ENCODE results near the gene RHEX.
A peak's percentile ranks its signal among the peaks of the same experiment; 100 is the strongest.

The RHEX gene

GRCh38 chr1:206094024-206094423 lies 41.1 kb downstream of the RHEX start:
- no peak for DNase-seq (ENCODE audit: low spot score)

DNA sequence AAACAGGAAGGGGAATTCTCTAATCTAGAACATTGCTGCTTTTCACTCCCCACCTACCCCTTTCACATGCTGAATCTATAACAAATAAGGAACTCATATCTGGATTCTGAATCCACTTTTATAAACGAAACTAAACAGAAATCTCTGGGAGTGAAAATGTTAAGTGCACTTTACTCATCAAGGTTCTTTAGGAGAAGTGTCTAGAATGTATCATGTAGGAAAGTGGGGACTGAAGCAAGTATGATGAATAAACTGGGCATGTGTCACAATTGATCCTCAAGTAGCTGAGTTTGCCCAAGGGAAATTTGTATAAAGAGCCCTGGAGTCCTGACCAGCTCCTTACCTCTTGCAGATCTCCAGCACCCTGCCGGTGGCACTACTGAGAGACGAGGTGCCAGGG lies 44.4 kb downstream of the RHEX start:
- DNase-seq (ENCODE audit: low spot score): no peak

GRCh38 chr1:206098242-206098919 lies 45.4 kb downstream of the RHEX start:
- no peak for DNase-seq (ENCODE audit: low spot score)

GRCh38 chr1:206100226-206100815 lies 47.3 kb downstream of the RHEX start:
- no peak for DNase-seq (ENCODE audit: low spot score)

DNA sequence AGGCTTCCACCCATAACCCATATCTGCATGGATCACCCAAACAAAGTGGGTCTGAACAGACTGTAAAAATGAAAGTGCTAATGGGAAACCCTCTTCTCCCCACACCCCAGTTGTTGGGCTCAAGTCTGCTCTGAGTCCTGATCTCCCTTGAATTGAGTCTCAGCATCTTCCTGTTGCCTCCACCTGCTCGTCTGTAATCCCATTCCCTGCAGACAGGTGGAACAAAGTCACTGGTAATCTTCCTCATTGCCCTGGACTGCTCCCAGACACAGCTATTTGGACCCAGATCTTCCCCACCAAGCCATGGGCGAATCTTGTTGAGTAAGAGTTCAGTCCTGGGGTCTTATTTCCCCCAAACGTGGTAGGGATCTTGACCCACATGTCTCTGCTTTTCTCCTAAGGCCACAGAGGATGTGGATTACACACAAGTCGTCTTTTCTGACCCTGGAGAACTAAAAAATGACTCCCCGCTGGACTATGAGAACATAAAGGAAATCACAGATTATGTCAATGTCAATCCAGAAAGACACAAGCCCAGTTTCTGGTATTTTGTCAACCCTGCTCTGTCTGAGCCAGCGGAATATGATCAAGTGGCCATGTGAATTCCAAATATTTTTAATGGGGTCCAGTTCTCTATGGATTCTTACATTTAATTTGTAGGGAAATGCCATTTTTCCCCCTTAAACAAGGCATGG lies 48.5 kb downstream of the RHEX start:
- no peak for DNase-seq (ENCODE audit: low spot score)

- DNase-seq (ENCODE audit: low spot score): no peak
Measured at GRCh38 chr1:206102292-206102936, 49.4 kb downstream of the RHEX start.

GRCh38 chr1:206103979-206104378 lies 51.0 kb downstream of the RHEX start:
- DNase-seq (ENCODE audit: low spot score): no peak

- no peak for DNase-seq (ENCODE audit: low spot score)
Measured at GRCh38 chr1:206105464-206105995, 52.6 kb downstream of the RHEX start.

GRCh38 chr1:206106328-206107167 lies 53.6 kb downstream of the RHEX start:
- DNase-seq (ENCODE audit: low spot score): peak; percentile 73

DNA sequence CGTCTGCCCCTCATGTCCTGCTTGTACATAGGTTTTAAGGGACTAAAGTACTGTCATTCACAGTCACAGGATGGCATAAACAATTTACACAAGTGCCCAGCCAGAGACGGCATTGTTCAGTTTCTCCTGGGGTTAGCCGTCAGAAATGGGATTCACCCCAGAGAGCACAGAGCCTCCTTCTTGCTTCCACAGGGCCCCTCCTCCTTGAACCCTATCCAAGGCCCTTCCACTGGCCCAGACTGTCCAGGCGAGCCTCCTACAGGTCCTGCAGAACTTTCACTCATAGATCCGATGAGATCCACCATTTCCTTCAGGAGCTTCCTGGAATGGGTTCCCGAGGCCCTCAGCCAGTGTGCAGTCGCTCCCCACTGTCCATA lies 54.2 kb downstream of the RHEX start:
- DNase-seq (ENCODE audit: low spot score): no peak

DNA sequence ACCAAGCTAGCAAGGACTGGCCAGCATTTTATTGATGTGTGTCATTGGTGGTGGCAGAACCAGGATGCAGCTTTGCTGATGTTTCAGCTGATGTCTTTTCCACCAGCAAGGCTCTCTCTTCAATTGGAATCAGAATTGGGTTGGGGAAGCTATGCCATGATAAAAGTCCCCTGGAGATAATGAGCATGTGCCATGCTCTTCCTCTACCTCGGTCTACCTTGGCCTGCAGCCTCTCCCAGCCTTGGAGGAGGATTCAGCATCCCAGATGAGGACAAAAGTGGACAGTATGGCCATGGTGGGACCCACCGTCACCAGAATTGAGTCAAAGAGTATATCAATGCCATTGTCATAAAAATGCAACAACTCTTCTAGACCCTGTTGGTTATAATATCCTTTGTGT lies 55.7 kb downstream of the RHEX start:
- DNase-seq (ENCODE audit: low spot score): no peak

- no peak for DNase-seq (ENCODE audit: low spot score)
Measured at GRCh38 chr1:206109718-206110117, 56.7 kb downstream of the RHEX start.

- DNase-seq (ENCODE audit: low spot score): no peak
Measured at GRCh38 chr1:206110161-206110560, 57.2 kb downstream of the RHEX start.

DNA sequence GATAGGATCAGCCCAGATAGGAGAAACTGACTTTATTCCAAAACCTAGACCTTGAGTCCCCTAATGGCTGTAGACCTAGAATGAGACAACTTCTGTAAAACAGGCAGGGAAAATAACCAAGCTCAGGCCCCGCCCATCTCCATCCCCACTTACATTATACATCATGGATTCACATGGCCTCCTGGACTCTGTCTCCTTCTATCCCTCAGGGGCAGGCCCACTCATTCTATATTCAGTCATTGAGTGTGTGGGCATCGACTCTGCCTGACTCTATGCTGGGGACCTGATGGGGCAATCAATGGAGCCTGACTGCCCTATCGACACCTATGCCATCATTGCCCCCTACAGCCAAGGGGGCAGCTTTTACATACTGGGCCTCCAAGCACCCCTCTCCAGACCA lies 57.8 kb downstream of the RHEX start:
- no peak for DNase-seq (ENCODE audit: low spot score)

- no peak for DNase-seq (ENCODE audit: low spot score)
Measured at GRCh38 chr1:206111271-206111927, 58.4 kb downstream of the RHEX start.

GRCh38 chr1:206112600-206113301 lies 59.8 kb downstream of the RHEX start:
- no peak for DNase-seq (ENCODE audit: low spot score)

DNA sequence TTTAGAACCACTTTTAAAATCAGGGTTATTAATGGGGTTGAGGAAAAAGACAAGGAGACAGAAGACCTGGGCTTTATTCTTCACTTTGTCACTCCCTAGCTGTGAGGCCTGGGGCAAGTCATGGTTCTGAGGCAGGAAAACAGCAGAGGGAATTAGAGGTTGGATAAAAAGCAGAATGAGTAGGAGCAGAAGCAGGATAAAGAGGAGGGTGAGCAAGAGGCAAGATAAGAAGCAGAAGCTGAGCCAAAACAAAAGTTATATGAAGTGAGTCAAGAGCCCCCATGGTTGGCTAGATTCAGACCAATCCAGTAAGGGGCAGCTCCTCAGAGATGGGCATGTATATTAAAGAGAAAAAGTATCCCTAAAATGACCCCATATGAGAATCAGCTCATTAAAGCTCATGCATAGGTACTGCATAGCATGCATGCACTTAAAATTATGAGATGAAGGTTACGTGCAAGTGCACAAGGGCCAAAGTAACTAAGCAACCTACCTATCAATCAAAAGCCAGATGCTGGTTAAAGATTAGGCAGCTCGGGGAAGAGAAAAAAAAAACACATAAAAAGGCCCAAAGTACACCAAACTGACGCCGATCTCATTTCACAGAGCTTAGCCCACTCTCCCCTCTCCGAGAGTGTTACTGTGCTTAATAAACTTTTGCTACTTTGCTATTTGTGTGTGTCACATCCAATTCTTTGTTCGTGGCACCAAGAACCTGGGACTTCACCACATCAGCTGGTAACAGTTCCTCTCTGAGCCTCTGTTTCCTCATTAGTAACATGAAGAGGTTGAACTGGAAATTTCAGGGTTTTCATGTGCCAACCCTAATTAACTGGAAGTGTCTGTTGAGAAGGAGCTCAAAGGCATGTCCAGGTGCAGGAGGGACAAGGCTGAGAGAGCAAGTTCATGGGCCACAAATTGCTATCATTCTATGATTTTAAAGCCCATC lies 62.0 kb downstream of the RHEX start:
- DNase-seq (ENCODE audit: low spot score): no peak

GRCh38 chr1:206115791-206116190 lies 62.8 kb downstream of the RHEX start:
- DNase-seq (ENCODE audit: low spot score): no peak

DNA sequence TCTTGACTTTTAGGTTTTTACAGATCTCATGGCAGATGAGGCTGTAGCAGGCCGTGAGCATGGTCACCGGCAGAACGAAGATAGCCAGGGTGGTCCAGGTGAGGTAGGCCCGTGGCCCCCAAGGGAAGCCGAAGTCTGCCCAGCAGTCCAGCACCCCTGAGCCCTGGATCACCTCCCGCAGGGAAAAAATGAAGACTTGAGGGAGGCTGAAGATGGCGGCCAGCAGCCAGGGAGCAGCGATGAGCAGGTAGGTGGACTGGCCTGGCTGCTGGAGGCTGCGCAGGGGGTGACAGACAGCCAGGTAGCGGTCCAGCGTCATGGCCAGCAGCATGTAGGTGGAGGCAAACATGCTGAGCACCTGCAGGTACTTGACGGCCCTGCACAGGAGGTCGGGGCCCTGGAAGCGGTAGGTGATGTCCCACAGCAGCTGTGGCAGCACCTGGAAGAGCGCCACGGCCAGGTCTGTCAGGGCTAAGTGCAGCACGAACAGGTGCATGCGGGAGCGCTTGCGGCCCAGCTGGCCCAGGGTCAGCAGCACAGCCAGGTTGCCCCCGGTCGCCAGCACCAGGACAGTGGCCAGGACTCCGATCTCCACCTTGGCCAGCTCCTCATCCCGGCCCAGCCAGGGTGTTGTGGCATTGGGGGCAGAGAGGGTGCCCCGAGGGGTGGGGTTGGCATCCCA lies 63.4 kb downstream of the RHEX start:
- no peak for DNase-seq (ENCODE audit: low spot score)

Data from putamen (tissue), 1 donor.